ENCODE results near the gene PRDX6.
"Not testable (repeated sequence)": the region's sequence is repeated elsewhere in the genome, so short reads cannot be mapped to it uniquely, and the experiment has no call there.

PRDX6 gene

DNA sequence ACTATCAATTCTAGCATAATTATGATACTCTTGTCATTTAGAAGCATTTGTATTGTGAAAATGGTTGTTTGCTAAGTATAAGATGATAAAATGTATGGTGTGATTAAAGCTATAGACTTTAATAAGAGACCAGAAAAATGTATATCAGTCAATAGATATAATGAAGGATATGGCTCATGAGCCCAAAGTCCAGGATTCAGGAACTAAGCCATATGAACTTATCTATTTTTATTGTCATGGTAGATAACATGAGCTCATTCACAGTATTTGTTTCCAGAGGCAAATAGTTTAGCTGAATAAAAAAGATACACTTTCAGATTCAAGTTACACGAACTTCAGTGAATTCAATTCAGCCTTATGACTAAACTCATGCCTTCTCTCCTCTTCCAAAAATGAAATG lies 32.7 kb downstream of the PRDX6 start:
- H2AFZ ChIP-seq (ENCODE audit: low read depth, low read length, severe bottlenecking) = no peak overlapping the region
- H3K27ac ChIP-seq (ENCODE audit: low read depth, low read length) = no peak overlapping the region
- H3K4me3 ChIP-seq (ENCODE audit: insufficient read depth, low read length, poor library complexity, severe bottlenecking) = no peak overlapping the region
- no peak overlapping the region for H3K4me2 ChIP-seq (ENCODE audit: low read depth, low read length, poor library complexity, severe bottlenecking)
- H4K20me1 ChIP-seq (ENCODE audit: low read depth, low read length) = no peaks in the 10 kb centered on the region
- no peaks in the 10 kb centered on the region for H3K79me2 ChIP-seq (ENCODE audit: insufficient read depth, low read length)
- no peaks in the 10 kb centered on the region for H3F3A ChIP-seq (ENCODE audit: insufficient read depth)
- no peaks in the 10 kb centered on the region for H3K9me2 ChIP-seq (replicated peaks; ENCODE audit: insufficient read depth, low read length)
- no peak overlapping the region for H3K9ac ChIP-seq (ENCODE audit: low read length)
- no peak for TF ChIP-seq EZH2phosphoT487 (conservative IDR thresholded peaks at IDR 0.05; ENCODE audit: low read length)
- TF ChIP-seq, protein P1, sequence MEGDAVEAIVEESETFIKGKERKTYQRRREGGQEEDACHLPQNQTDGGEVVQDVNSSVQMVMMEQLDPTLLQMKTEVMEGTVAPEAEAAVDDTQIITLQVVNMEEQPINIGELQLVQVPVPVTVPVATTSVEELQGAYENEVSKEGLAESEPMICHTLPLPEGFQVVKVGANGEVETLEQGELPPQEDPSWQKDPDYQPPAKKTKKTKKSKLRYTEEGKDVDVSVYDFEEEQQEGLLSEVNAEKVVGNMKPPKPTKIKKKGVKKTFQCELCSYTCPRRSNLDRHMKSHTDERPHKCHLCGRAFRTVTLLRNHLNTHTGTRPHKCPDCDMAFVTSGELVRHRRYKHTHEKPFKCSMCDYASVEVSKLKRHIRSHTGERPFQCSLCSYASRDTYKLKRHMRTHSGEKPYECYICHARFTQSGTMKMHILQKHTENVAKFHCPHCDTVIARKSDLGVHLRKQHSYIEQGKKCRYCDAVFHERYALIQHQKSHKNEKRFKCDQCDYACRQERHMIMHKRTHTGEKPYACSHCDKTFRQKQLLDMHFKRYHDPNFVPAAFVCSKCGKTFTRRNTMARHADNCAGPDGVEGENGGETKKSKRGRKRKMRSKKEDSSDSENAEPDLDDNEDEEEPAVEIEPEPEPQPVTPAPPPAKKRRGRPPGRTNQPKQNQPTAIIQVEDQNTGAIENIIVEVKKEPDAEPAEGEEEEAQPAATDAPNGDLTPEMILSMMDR (IDR thresholded peaks at IDR 0.05; ENCODE audit: insufficient read depth, low read length, poor library complexity, severe bottlenecking) = no peak
- no peaks in the 10 kb centered on the region for H3K9me3 ChIP-seq (ENCODE audit: insufficient read depth, low read length)
- H3K36me3 ChIP-seq (ENCODE audit: low read length) = no peaks in the 10 kb centered on the region
- no peaks in the 10 kb centered on the region for H3K27me3 ChIP-seq (ENCODE audit: low read length)

DNA sequence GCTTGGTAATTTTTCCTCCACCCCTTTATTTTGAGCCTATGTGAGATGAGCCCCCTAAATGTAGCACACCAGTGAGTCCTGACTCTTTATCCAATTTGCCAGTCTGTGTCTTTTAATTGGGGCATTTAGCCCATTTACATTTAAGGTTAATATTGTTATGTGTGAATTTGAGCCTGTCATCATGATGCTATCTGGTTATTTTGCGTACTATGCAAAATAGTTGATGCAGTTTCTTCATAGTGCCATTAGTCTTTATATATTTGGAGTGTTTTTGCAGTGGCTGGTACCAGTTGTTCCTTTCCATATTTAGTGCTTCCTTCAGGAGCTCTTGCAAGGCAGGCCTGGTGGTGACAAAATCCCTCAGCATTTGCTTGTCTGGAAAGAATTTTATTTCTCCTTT lies 37.4 kb downstream of the PRDX6 start:
- H2AFZ ChIP-seq (ENCODE audit: low read depth, low read length, severe bottlenecking); H3K9me2 ChIP-seq (replicated peaks; ENCODE audit: insufficient read depth, low read length); H3K27me3 ChIP-seq (ENCODE audit: low read length); H3K27ac ChIP-seq (ENCODE audit: low read depth, low read length); H3K36me3 ChIP-seq (ENCODE audit: low read length); H3K4me2 ChIP-seq (ENCODE audit: low read depth, low read length, poor library complexity, severe bottlenecking); H3K79me2 ChIP-seq (ENCODE audit: insufficient read depth, low read length); H3K9me3 ChIP-seq (ENCODE audit: insufficient read depth, low read length); H4K20me1 ChIP-seq (ENCODE audit: low read depth, low read length); H3F3A ChIP-seq (ENCODE audit: insufficient read depth); H3K4me3 ChIP-seq (ENCODE audit: insufficient read depth, low read length, poor library complexity, severe bottlenecking); H3K9ac ChIP-seq (ENCODE audit: low read length): not testable (repeated sequence)

GRCh38 chr1:173520799-173521198 lies 43.7 kb downstream of the PRDX6 start:
- Histone ChIP-seq H3K27me3 (ENCODE audit: low read length) (no peaks in the 10 kb centered on the region), H3F3A (ENCODE audit: insufficient read depth) (no peaks in the 10 kb centered on the region), H3K79me2 (ENCODE audit: insufficient read depth, low read length) (no peaks in the 10 kb centered on the region), H2AFZ (ENCODE audit: low read depth, low read length, severe bottlenecking) (no peak overlapping the region), H3K36me3 (ENCODE audit: low read length) (no peaks in the 10 kb centered on the region), H3K4me3 (ENCODE audit: insufficient read depth, low read length, poor library complexity, severe bottlenecking) (no peak overlapping the region), H3K27ac (ENCODE audit: low read depth, low read length) (no peak overlapping the region), H3K9ac (ENCODE audit: low read length) (no peak overlapping the region), H3K9me3 (ENCODE audit: insufficient read depth, low read length) (no peaks in the 10 kb centered on the region), H3K9me2 (replicated peaks; ENCODE audit: insufficient read depth, low read length) (no peaks in the 10 kb centered on the region), H3K4me2 (ENCODE audit: low read depth, low read length, poor library complexity, severe bottlenecking) (no peak overlapping the region), H4K20me1 (ENCODE audit: low read depth, low read length) (no peaks in the 10 kb centered on the region)
- TF ChIP-seq, protein P1 (IDR thresholded peaks at IDR 0.05; ENCODE audit: insufficient read depth, low read length, poor library complexity, severe bottlenecking) = no peak
- no peak for TF ChIP-seq EZH2phosphoT487 (conservative IDR thresholded peaks at IDR 0.05; ENCODE audit: low read length)

GRCh38 chr1:173523329-173523728 lies 46.2 kb downstream of the PRDX6 start:
- no peak overlapping the region for H2AFZ ChIP-seq (ENCODE audit: low read depth, low read length, severe bottlenecking)
- H3K4me3 ChIP-seq (ENCODE audit: insufficient read depth, low read length, poor library complexity, severe bottlenecking) = no peak overlapping the region
- H3K9ac ChIP-seq (ENCODE audit: low read length) = no peak overlapping the region
- no peak overlapping the region for H3K27ac ChIP-seq (ENCODE audit: low read depth, low read length)
- no peaks in the 10 kb centered on the region for H4K20me1 ChIP-seq (ENCODE audit: low read depth, low read length)
- H3F3A ChIP-seq (ENCODE audit: insufficient read depth) = no peaks in the 10 kb centered on the region
- no peaks in the 10 kb centered on the region for H3K36me3 ChIP-seq (ENCODE audit: low read length)
- H3K4me2 ChIP-seq (ENCODE audit: low read depth, low read length, poor library complexity, severe bottlenecking) = no peak overlapping the region
- TF ChIP-seq, protein P1 (IDR thresholded peaks at IDR 0.05; ENCODE audit: insufficient read depth, low read length, poor library complexity, severe bottlenecking) = no peak
- no peak for TF ChIP-seq EZH2phosphoT487 (conservative IDR thresholded peaks at IDR 0.05; ENCODE audit: low read length)
- H3K9me2 ChIP-seq (replicated peaks; ENCODE audit: insufficient read depth, low read length) = no peaks in the 10 kb centered on the region
- H3K27me3 ChIP-seq (ENCODE audit: low read length) = no peaks in the 10 kb centered on the region
- no peaks in the 10 kb centered on the region for H3K79me2 ChIP-seq (ENCODE audit: insufficient read depth, low read length)
- H3K9me3 ChIP-seq (ENCODE audit: insufficient read depth, low read length) = no peaks in the 10 kb centered on the region
